HL-60 (cell line): ENCODE results near the gene RFFL.

Experiments used
- DNase-seq, 2 experiments: peaks; one replicate each; pipeline ENCODE4 v3.0.0-alpha.2; 2010 to 2020; ENCODE audit warnings: low read depth in 1 of 2, low spot score in 1 of 2
- H3K27ac ChIP-seq: fragments of 250-450 bp; sonication (Bioruptor Pico); replicated peaks from 2 replicates; pipeline ENCODE4 v1.5.1; 2020; ENCODE audit warnings: mild to moderate bottlenecking, moderate library complexity
- H3K27me3 ChIP-seq: fragments of 250-450 bp; sonication (Bioruptor Pico); 2 replicates; pipeline ENCODE4 v1.5.1; 2021; ENCODE audit warnings: mild to moderate bottlenecking, moderate library complexity; ENCODE audit not compliant: insufficient read depth, poor library complexity, severe bottlenecking
- H3K4me3 ChIP-seq: replicated peaks from 2 replicates; pipeline ENCODE4 v1.5.1; 2011; ENCODE audit warnings: mild to moderate bottlenecking, control low read depth, low read length; ENCODE audit not compliant: insufficient read depth
- CTCF ChIP-seq: IDR thresholded peaks from one replicate; pipeline ENCODE4 v1.5.1; 2011; ENCODE audit warnings: low read length, control low read depth, inconsistent platforms; ENCODE audit not compliant: insufficient read depth
- GABPA ChIP-seq: IDR thresholded peaks from 2 replicates; pipeline ENCODE4 v1.6.1; 2012; ENCODE audit warnings: low read depth
- POLR2AphosphoS5 ChIP-seq: IDR thresholded peaks from 2 replicates; pipeline ENCODE4 v1.6.1; 2012; ENCODE audit warnings: low read depth
- REST ChIP-seq: IDR thresholded peaks from 2 replicates; pipeline ENCODE4 v1.6.1; 2012; ENCODE audit warnings: low read depth; ENCODE audit not compliant: insufficient replicate concordance
- SPI1 ChIP-seq: IDR thresholded peaks from 2 replicates; pipeline ENCODE4 v1.6.1; 2012; ENCODE audit warnings: low read depth, mild to moderate bottlenecking, borderline replicate concordance

Gene RFFL

DNA sequence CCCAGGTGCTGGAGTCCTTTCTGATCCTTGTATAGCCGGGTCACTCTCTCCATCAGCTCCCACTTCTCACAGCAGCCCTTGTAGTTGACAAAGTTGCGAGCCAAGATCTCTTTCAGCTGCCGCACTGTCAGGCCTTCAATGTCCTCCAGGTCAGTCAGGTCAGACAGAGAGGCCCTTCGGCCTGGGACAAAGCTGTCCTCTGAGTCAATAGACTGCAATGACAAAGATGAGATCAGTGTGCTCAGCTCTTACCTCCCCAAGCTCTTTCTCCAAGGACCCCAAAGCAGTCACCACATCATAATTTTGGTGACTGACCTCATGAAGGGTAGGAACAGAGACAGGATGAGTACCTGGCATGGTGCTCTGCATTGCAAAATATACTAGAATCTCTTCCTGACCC is 47.1 kb downstream of the RFFL start:
- no peak for DNase-seq
- no peak overlapping the region for H3K4me3 ChIP-seq
- H3K27me3 ChIP-seq = no peaks in the 10 kb centered on the region
- no peak for TF ChIP-seq REST
- no peak for TF ChIP-seq CTCF
- no peak for TF ChIP-seq POLR2AphosphoS5
- TF ChIP-seq GABPA = no peak
- TF ChIP-seq SPI1 = no peak
- H3K27ac ChIP-seq = no peak overlapping the region

GRCh38 chr17:35011671-35012216 is 51.8 kb downstream of the RFFL start:
- no peak for TF ChIP-seq CTCF
- no peak for TF ChIP-seq POLR2AphosphoS5
- TF ChIP-seq SPI1 = no peak
- no peak for TF ChIP-seq GABPA
- no peak for TF ChIP-seq REST
- no peak for DNase-seq
- H3K27me3 ChIP-seq = no peaks in the 10 kb centered on the region
- H3K27ac ChIP-seq = no peak overlapping the region
- H3K4me3 ChIP-seq = no peak overlapping the region

- no peaks in the 10 kb centered on the region for H3K27me3 ChIP-seq
- TF ChIP-seq POLR2AphosphoS5 (no peak), REST (no peak)
- DNase-seq = no peak
- H3K27ac ChIP-seq = no peak overlapping the region
- H3K4me3 ChIP-seq = no peak overlapping the region
These were observed 53.4 kb downstream of the RFFL start for GRCh38 chr17:35010093-35010492.

- Histone ChIP-seq H3K4me3 (no peak overlapping the region), H3K27me3 (no peaks in the 10 kb centered on the region), H3K27ac (no peak overlapping the region)
- no peak for DNase-seq
- no peak for TF ChIP-seq POLR2AphosphoS5
- no peak for TF ChIP-seq REST
- TF ChIP-seq SPI1 = no peak
- no peak for TF ChIP-seq CTCF
- no peak for TF ChIP-seq GABPA
These were observed 56.5 kb downstream of the RFFL start for GRCh38 chr17:35006961-35007360.
